ENCODE measurements around the gene PTPRN2.

The PTPRN2 gene

DNA sequence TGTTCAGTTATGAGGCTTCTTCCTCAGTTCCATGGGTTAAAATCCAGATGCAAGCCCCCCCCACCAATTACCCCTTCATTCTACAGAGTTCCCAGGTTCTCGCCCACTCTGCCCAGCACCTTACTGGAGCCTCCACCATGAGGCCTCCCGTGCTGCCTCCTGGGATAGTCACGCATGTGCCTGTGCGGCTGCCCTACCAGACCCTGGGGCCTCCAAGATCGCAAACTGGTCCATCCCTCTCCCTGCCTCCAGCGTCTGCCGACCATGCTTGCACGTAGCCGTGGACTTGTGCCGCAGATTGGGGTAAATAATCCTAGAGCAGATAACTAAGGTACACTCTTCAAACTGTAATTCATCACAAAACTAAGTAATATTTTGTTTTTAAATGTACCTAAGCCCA lies 611.2 kb downstream of the PTPRN2 start:
- H3K36me3 Mint-ChIP-seq: peaks cover 3% of the 10 kb centered on the region
- H3K27me3 Mint-ChIP-seq: no peaks in the 10 kb centered on the region
- no peak overlapping the region for H3K4me3 Mint-ChIP-seq
- no peak overlapping the region for H3K27ac Mint-ChIP-seq
- H3K4me1 Mint-ChIP-seq: no peaks in the 10 kb centered on the region
- peaks cover 6% of the 10 kb centered on the region for H3K9me3 Mint-ChIP-seq

DNA sequence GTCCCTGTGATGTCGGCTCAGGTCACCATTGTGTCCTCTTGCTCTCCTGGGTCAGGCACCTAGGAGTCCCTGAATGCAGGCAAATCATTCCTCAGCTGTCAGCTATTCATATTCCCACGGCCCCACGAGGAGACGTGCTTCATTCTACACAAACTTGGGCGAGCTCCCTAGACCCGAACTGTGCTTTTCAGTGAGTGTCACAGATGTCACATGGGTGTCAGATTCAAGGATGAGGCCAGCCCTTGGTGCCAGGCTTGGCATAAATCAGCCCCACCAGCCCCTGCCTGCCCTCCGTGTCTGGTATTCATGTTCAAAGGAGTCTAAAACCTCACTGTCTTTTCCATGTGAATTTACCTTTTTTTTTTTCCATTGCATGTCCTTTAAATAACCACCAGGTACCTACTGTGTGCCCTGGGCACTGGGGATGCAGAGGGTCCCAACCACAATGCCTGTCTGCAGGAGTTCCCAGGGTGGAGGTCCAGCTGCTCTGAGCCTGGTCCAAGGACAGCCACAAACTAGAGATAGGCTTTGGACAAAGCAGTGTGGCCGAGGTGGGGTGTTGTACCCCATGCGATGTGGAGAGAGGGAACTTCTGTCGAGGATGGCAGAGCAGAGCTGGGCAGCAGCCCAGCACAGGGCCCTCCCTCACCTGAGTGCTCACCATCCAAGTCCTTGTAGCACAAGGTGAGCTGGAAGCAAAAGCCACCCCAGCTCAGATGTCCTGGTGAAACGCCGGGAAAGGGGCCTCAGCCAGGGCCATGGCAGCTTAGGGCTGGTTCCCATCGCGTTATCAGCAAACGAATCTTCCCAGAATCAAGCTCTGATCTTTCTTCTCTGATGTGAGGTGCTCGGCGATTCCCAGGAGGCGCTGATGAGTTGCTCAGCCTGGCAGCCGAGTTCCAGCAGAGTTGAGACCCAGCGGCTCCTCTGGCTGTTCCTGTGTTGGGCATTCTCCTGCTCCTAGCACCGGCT lies 611.9 kb downstream of the PTPRN2 start:
- H3K4me1 Mint-ChIP-seq: no peaks in the 10 kb centered on the region
- no peak overlapping the region for H3K27ac Mint-ChIP-seq
- H3K9me3 Mint-ChIP-seq: peaks cover 6% of the 10 kb centered on the region
- H3K27me3 Mint-ChIP-seq: no peaks in the 10 kb centered on the region
- H3K4me3 Mint-ChIP-seq: no peak overlapping the region
- peaks cover 6% of the 10 kb centered on the region for H3K36me3 Mint-ChIP-seq

GRCh38 chr7:157974678-157975230 lies 612.9 kb downstream of the PTPRN2 start:
- Mint-ChIP-seq H3K27ac (no peak overlapping the region), H3K9me3 (peaks cover 6% of the 10 kb centered on the region), H3K4me1 (no peaks in the 10 kb centered on the region), H3K36me3 (peaks cover 7% of the 10 kb centered on the region), H3K4me3 (no peak overlapping the region), H3K27me3 (no peaks in the 10 kb centered on the region)

DNA sequence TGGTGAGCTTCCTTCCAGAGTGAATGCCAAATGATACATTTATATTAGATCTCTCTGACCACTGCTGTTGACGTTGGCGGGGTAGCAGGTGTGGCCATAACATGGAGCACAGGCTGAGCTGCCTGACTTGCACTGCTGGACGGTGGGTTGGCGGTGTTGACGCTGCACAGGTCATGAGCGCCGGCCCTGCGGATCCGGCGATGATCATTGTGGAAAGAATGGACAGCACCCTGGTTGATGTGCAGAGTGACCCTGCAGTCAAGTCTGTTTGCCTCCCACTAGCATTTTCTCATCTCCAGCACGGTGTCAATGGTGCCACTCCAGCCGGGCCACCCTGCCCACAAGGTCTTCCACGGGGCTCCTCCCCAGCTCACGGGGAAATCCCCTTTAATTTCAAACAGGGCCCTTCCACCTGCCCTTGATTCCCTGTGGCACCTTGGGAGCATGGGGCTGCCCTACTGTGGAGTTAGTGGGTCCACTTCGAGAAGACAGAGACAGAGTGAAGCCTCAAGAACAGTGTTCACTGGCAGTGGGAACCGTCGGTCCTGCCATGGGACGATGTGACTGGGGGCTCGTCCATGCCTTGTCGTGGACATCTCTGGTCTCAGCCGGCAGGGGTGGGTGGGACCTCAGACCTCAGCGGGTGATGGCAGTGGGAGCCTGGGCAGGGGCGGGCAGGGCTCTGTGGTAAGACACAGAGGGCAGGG lies 613.5 kb downstream of the PTPRN2 start:
- H3K36me3 Mint-ChIP-seq: peaks cover 7% of the 10 kb centered on the region
- peaks cover 6% of the 10 kb centered on the region for H3K9me3 Mint-ChIP-seq

DNA sequence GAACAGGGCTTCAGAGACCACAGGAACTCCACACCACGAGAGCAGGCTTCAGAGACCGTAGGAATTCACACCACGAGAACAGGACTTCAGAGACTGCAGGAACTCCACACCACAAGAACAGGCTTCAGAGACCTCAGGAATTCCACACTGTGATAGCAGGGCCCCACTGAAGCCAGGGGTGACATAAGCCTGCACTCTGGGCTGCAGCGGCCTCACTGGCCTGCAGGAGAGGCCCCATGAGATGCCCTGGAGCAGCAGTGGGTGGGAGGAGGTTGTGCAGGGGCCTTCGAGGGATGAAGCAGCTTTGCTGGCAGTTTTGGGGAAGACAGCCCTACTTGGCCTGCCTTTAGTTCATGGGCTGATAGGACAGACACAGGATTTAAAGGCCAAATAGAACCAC lies 614.7 kb downstream of the PTPRN2 start:
- H3K27me3 Mint-ChIP-seq: peaks cover 1% of the 10 kb centered on the region
- no peak overlapping the region for H3K27ac Mint-ChIP-seq
- H3K36me3 Mint-ChIP-seq: peaks cover 7% of the 10 kb centered on the region
- no peak overlapping the region for H3K4me3 Mint-ChIP-seq
- peaks cover 6% of the 10 kb centered on the region for H3K9me3 Mint-ChIP-seq
- no peaks in the 10 kb centered on the region for H3K4me1 Mint-ChIP-seq

More for the DNA sequence above, 613.5 kb downstream of the PTPRN2 start:
- no peaks in the 10 kb centered on the region for H3K27me3 Mint-ChIP-seq
- H3K4me1 Mint-ChIP-seq: no peaks in the 10 kb centered on the region
- H3K27ac Mint-ChIP-seq: no peak overlapping the region
- no peak overlapping the region for H3K4me3 Mint-ChIP-seq

DNA sequence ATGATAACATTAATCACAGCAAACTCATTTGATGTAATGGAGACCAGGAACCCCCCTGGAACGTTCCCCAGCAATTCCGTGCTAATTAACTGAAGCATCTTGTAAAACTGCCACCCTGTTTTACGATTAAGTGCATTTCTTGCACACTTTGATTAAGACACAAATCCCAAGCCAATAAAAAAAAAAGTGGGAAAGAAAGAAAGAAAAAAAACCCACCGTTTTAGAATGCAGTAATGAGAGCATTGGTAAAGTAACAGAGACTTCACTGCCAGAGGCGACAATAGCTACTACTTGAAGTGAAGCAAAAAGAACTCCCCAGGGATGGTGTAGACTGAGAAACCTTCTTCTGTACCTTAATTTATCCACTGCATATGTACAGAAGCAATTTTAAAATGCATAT lies 616.1 kb downstream of the PTPRN2 start:
- H3K27me3 Mint-ChIP-seq: peaks cover 1% of the 10 kb centered on the region
- H3K4me3 Mint-ChIP-seq: no peak overlapping the region
- H3K36me3 Mint-ChIP-seq: peaks cover 7% of the 10 kb centered on the region
- no peak overlapping the region for H3K27ac Mint-ChIP-seq
- H3K4me1 Mint-ChIP-seq: no peaks in the 10 kb centered on the region
- H3K9me3 Mint-ChIP-seq: peaks cover 6% of the 10 kb centered on the region

DNA sequence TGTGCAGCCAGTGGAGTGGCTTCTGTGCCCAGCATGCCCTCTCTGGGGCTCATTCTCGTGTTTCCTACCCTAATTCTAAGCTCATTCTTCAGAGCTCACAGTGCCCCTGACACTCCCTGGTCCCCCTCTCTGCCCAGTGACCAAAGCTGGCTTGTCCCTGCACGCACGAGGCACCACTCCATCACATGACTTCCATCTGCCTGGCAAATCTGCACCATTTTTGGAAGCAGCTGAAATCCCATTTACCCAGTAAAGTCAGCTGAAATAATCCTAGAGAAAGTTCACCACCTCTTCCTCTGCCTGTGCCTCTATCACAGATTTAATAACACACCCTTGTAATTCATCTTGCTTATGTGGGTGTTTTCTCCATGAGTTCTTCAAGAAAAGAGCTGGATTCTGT lies 616.9 kb downstream of the PTPRN2 start:
- Mint-ChIP-seq H3K27me3 (peaks cover 1% of the 10 kb centered on the region), H3K27ac (no peak overlapping the region), H3K9me3 (peaks cover 6% of the 10 kb centered on the region), H3K36me3 (peaks cover 7% of the 10 kb centered on the region), H3K4me3 (no peak overlapping the region), H3K4me1 (no peaks in the 10 kb centered on the region)

GRCh38 chr7:157969995-157970394 lies 617.6 kb downstream of the PTPRN2 start:
- Mint-ChIP-seq H3K4me1 (no peaks in the 10 kb centered on the region), H3K4me3 (no peak overlapping the region), H3K27me3 (peaks cover 1% of the 10 kb centered on the region), H3K36me3 (peaks cover 4% of the 10 kb centered on the region), H3K27ac (no peak overlapping the region), H3K9me3 (peaks cover 6% of the 10 kb centered on the region)

DNA sequence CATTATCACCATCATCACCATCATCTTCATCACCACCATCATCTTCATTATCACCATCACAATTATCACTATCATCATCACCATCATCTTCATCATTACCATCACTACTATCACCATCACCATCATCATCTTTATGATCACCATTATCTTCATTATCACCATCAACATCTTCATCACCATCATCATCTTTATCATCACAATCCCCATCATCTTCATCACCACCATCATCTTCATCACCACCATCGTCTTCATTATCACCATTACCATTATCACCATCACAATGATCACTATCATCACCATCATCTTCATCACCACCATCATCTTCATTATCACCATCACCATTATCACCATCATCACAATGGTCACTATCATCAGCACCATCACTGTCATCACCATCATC lies 621.1 kb downstream of the PTPRN2 start:
- no peak overlapping the region for H3K4me3 Mint-ChIP-seq
- peaks cover 3% of the 10 kb centered on the region for H3K27me3 Mint-ChIP-seq
- no peak overlapping the region for H3K27ac Mint-ChIP-seq
- H3K36me3 Mint-ChIP-seq: peaks cover 4% of the 10 kb centered on the region
- H3K4me1 Mint-ChIP-seq: no peaks in the 10 kb centered on the region
- peaks cover under 1% of the 10 kb centered on the region for H3K9me3 Mint-ChIP-seq

DNA sequence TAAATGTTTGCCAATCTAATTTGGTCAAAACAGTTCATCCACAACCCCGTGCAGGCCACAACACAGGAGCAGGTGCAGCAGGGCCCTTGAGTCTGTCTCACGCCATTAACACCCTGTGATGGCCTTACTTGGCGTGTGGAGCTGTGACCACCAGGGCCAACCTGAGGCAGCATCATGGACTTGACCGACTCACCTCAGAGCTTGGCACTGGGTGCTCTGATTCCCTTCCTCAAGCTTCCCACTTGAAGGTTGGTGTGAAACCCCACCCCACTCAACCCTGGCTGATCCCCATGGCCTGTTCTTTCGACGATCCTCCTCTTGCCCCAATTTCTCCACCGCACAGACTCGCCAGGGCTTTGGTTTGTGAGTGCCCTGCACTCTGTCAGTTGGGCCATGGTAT lies 623.1 kb downstream of the PTPRN2 start:
- Mint-ChIP-seq H3K27ac (no peak overlapping the region), H3K27me3 (peaks cover 5% of the 10 kb centered on the region), H3K9me3 (no peaks in the 10 kb centered on the region), H3K4me1 (no peaks in the 10 kb centered on the region), H3K36me3 (no peaks in the 10 kb centered on the region), H3K4me3 (no peak overlapping the region)

DNA sequence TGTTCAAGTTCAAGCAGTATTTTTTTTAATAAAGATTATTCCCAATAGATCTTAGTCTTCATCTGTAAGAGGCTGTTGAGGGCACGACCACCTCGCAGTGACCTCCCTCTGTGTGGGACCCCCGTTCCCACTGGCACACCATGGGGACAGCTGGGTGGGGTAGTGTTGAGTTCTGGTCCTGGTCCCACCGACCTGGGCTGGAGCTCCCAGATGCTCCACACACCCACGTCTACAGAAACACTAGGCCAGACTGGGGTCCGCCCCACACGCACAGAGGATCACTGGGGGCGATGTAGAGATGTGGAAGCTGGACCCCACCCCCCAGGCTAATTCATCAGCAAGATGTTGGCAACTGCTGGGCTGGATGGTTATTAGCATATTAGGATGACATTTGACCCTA lies 623.6 kb downstream of the PTPRN2 start:
- Mint-ChIP-seq H3K27ac (no peak overlapping the region), H3K9me3 (no peaks in the 10 kb centered on the region), H3K4me1 (no peaks in the 10 kb centered on the region), H3K4me3 (no peak overlapping the region), H3K27me3 (peaks cover 5% of the 10 kb centered on the region), H3K36me3 (no peaks in the 10 kb centered on the region)

- H3K4me3 Mint-ChIP-seq: no peak overlapping the region
- no peaks in the 10 kb centered on the region for H3K4me1 Mint-ChIP-seq
- H3K27ac Mint-ChIP-seq: no peak overlapping the region
- no peaks in the 10 kb centered on the region for H3K36me3 Mint-ChIP-seq
- H3K27me3 Mint-ChIP-seq: peaks cover 4% of the 10 kb centered on the region
- H3K9me3 Mint-ChIP-seq: no peaks in the 10 kb centered on the region
These were observed 624.1 kb downstream of the PTPRN2 start for GRCh38 chr7:157963526-157963925.

DNA sequence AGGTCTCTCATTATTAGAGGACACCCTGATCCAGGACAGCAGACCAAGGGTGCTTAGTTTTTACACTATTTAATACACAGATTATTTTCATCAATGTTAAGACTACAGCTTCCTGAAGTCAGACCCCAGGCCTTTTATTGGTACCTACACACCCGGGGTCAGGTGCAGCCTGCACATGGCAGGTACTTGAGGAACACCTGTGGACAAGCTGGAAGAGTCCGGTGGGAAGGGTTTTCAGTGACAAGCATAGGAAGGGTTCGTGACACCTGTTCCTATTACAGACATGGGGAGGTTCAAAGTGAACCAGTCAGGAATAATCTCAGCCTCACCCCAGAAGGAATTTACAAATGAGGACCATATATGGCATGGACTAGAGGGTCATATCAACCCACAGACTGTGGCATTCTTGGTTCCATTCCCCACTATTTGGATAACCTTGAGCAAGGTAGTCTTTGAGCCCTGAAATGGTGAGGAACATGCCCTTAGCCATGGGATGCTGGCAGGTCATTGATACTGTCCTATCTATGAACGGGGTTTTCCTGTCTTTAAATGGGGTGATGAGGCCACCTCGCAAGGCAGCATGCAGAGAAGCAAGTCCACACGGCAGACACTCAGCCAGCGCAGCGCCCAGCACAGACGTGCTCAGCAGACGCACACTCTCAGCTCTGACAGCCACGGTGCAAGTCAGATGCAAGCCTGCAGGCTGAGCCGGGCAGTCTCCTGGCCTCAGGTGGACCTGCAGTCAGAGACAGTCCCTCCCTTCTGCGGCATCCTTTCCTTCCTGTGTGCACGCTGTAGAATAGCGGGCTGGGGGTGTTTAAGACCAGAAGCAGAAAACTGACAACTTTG lies 624.9 kb downstream of the PTPRN2 start:
- H3K27ac Mint-ChIP-seq: no peak overlapping the region
- no peak overlapping the region for H3K4me3 Mint-ChIP-seq
- no peaks in the 10 kb centered on the region for H3K4me1 Mint-ChIP-seq
- no peaks in the 10 kb centered on the region for H3K9me3 Mint-ChIP-seq
- no peaks in the 10 kb centered on the region for H3K36me3 Mint-ChIP-seq
- peaks cover 4% of the 10 kb centered on the region for H3K27me3 Mint-ChIP-seq

DNA sequence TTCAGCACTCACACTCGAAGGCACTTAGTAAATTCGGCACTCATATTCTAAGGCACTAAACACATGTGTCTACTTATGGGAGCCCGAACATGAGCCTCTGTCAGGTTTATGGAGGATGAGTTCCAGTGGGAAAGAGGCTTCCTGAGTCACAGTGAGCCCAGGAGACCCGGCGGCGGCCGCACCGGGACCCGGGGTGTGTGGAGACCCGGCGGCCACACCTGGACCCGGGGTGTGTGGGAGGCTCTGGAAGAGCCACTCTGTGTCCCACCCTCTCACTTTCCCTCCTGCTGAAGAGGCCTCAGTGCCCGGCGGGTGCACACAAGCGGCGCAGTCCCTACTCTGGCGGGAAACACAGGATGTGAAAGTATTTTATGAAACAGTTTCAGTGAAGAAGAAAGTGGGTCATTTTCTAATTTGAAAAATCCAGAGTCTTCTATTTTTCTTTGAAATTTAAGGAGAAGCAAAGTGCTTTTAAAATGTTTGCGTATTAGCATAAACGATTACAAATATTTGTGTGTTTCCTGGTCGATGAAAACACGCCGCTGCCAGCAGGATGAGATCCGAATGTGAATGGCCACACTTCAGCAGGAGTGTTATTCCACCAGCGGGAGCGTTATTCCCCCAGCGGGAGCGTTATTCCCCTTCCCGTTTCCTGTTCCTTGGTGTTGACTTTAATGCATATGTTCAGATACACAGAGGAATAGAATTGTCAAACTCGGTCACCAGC lies 625.7 kb downstream of the PTPRN2 start:
- no peaks in the 10 kb centered on the region for H3K36me3 Mint-ChIP-seq
- no peaks in the 10 kb centered on the region for H3K9me3 Mint-ChIP-seq
- H3K27me3 Mint-ChIP-seq: peaks cover 4% of the 10 kb centered on the region

More for the DNA sequence above, 625.7 kb downstream of the PTPRN2 start:
- Mint-ChIP-seq H3K4me1 (no peaks in the 10 kb centered on the region), H3K4me3 (no peak overlapping the region), H3K27ac (no peak overlapping the region)
